Subcutaneous abdominal adipose tissue (tissue), 5 donors: ENCODE measurements around the gene TMEM109.

Experiments
- H3K27ac ChIP-seq: one replicate; pipeline ENCODE4 v1.7.0; 2013; ENCODE audit warnings: low read depth, mild to moderate bottlenecking, inconsistent platforms, low read length, moderate library complexity
- H3K27me3 ChIP-seq, 5 donors: one replicate each; pipeline ENCODE4 v1.7.0; 2013; ENCODE audit warnings: low read length in 5 of 5, inconsistent platforms in 1 of 5; ENCODE audit not compliant: control insufficient read depth in 5 of 5, insufficient read depth in 4 of 5
- H3K36me3 ChIP-seq, 5 donors: one replicate each; pipeline ENCODE4 v1.7.0; 2013; ENCODE audit warnings: low read length in 5 of 5; ENCODE audit not compliant: control insufficient read depth in 5 of 5, insufficient read depth in 5 of 5
- H3K4me1 ChIP-seq, 5 donors: one replicate each; pipeline ENCODE4 v1.7.0; 2013; ENCODE audit warnings: low read length in 5 of 5, mild to moderate bottlenecking in 3 of 5, moderate library complexity in 1 of 5; ENCODE audit not compliant: control insufficient read depth in 5 of 5, insufficient read depth in 5 of 5
- H3K4me3 ChIP-seq, 5 donors: one replicate each; pipeline ENCODE4 v1.7.0; 2013; ENCODE audit warnings: low read length in 5 of 5, low read depth in 1 of 5
- H3K9ac ChIP-seq, 5 donors: one replicate each; pipeline ENCODE4 v1.7.0; 2013; ENCODE audit warnings: low read length in 5 of 5, mild to moderate bottlenecking in 4 of 5, moderate library complexity in 3 of 5
- H3K9me3 ChIP-seq, 5 donors: one replicate each; pipeline ENCODE4 v1.7.0; 2013; ENCODE audit warnings: low read length in 5 of 5; ENCODE audit not compliant: control insufficient read depth in 5 of 5
- donor health status: healthy.
- donor health status: healthy.
- donor health status: healthy.
- donor health status: healthy.
- donor health status: healthy.

Gene TMEM109

DNA sequence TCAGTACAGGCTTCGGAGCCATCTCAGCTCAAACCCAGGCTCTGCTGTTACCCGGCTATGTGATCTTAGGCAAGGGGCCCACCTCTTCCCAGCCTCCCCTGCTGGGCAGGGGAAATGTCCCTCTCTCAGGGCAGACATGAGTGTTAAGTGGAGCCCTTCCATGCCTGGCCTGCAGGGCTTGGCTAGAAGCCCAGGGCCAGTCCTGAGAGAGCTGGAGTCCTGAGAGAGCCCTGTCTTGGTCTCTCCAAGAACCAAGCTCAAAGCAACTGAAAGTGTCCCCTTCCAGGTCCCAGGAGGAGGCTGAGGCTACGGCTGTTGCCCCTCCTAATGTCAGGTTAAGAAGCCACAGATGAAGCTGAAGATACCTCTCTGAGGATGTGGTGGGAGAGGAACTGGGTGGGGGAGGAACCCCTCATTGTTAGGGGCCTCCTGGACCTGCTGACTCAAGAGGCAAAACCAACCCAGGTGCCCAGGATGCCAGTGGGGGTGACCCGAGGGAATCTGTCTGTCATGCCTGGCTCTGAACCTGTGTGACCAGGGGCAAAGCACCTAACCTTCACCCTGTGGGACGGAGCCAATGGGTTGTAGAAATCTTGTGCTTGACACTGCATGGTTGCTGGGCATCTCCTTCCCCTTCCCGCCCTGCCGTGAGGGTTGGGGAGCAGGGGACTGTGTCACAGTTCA is 42.4 kb upstream of the TMEM109 start:
- H3K4me3 ChIP-seq, result peak overlapping the region in 3 of 5 donors; percentile 6 to 34 (median 9)
- no peaks in the 10 kb centered on the region for H3K27me3 ChIP-seq
- peak overlapping the region; percentile 46 for H3K27ac ChIP-seq
- no peaks in the 10 kb centered on the region for H3K9me3 ChIP-seq
- no peaks in the 10 kb centered on the region for H3K36me3 ChIP-seq
- H3K4me1 ChIP-seq, result peaks cover 5 to 42% (median 40%) of the 10 kb centered on the region in 5 donors
- H3K9ac ChIP-seq, result peak overlapping the region in 2 of 5 donors; percentile 4 to 8

DNA sequence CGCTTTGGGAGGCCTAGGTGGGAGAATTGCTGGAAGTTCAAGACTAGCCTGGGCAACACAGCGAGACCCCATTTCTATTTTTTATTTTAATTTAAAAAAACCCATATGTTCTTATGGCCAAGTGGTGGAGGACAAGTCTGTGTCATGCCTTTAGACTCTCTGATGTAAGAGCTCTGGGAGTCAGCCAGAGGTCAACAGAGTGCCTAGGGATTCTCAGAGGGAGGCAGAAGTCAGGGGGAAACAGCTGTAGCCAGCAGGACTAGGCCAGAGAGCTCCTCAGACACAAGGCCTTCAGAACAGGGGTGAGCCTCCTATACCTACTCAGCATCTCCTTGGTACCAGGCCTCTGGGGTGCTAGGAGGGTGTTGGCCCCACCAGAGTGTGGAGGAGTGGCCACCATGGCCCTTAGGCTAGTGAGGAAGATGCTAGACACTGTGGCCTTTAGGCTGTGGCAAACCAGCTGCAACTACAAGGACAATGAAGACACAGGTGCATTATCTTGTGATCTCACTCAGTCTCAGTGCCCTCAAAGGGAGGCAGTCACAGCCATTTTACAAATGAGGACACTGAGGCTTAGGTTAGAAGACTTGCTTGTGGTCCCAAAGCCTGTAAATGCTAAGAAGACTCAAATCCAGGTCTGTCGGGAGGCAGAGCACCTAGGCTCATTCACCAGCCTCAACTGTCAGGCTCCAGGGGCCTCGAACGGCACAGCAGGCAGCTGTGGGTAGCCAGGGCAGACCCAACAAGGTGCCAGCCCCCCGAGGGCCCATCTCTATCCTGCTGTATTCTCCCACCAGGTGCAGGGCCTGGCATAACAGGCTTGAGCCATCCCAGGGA is 41.6 kb upstream of the TMEM109 start:
- Histone ChIP-seq H3K9ac (peak overlapping the region in 2 of 5 donors; percentile 9 to 12), H3K4me1 (peaks cover 8 to 44% (median 42%) of the 10 kb centered on the region in 5 donors), H3K27ac (peak overlapping the region; percentile 46)

DNA sequence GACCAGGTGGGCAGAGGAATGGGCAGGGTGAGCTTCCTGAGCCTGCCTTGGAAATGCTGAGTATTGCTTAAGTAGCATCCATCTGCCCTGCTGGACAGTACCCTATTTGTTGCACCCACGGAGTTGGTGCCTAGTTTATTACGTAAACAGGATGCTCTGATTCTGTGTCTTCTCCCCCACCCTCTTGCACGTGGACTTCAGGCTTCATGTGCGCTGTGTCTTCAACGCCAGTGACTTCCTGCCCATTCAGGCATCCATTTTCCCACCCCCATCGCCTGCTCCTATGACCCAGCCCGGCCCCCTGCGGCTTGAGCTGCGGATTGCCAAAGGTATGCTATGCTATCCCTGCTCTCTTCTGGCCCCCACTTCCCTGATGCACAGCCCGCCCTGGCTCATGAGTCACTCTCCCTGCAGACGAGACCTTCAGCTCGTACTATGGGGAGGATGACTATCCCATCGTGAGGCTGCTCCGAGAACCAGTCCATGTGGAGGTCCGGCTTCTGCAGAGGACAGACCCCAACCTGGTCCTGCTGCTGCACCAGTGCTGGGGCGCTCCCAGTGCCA is 40.9 kb upstream of the TMEM109 start:
- no peaks in the 10 kb centered on the region for H3K9me3 ChIP-seq
- no peaks in the 10 kb centered on the region for H3K27me3 ChIP-seq
- peaks cover 8 to 45% (median 42%) of the 10 kb centered on the region in 5 donors for H3K4me1 ChIP-seq
- H3K9ac ChIP-seq, result peak overlapping the region in 1 of 5 donors; percentile 9
- H3K27ac ChIP-seq, result peak overlapping the region; percentile 18
- H3K4me3 ChIP-seq, result peak overlapping the region in 1 of 5 donors; percentile 2
- H3K36me3 ChIP-seq, result no peaks in the 10 kb centered on the region

More for the DNA sequence above, 41.6 kb upstream of the TMEM109 start:
- peak overlapping the region in 1 of 5 donors; percentile 34 for H3K4me3 ChIP-seq
- H3K27me3 ChIP-seq, result no peaks in the 10 kb centered on the region
- no peaks in the 10 kb centered on the region for H3K9me3 ChIP-seq
- no peaks in the 10 kb centered on the region for H3K36me3 ChIP-seq

DNA sequence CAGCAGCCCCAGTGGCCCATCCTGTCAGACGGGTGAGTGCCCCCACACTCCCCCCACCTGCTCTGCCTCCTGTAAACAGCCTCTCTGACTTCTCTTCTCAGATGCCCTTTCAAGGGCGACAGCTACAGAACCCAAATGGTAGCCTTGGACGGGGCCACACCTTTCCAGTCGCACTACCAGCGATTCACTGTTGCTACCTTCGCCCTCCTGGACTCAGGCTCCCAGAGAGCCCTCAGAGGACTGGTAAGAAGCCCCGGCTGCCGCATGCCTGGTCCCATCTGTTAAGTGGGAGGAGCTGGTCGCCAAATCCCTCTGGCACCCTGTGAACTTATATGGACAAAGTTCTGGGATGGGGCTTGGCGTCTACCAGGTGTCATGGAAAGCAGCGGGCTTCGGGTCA is 40.4 kb upstream of the TMEM109 start:
- no peak overlapping the region for H3K9ac ChIP-seq
- H3K36me3 ChIP-seq, result no peaks in the 10 kb centered on the region
- H3K4me1 ChIP-seq, result peaks cover 8 to 50% (median 46%) of the 10 kb centered on the region in 5 donors
- no peak overlapping the region for H3K27ac ChIP-seq
- H3K4me3 ChIP-seq, result peak overlapping the region in 2 of 5 donors; percentile 2 to 5
- H3K27me3 ChIP-seq, result no peaks in the 10 kb centered on the region
- no peaks in the 10 kb centered on the region for H3K9me3 ChIP-seq

DNA sequence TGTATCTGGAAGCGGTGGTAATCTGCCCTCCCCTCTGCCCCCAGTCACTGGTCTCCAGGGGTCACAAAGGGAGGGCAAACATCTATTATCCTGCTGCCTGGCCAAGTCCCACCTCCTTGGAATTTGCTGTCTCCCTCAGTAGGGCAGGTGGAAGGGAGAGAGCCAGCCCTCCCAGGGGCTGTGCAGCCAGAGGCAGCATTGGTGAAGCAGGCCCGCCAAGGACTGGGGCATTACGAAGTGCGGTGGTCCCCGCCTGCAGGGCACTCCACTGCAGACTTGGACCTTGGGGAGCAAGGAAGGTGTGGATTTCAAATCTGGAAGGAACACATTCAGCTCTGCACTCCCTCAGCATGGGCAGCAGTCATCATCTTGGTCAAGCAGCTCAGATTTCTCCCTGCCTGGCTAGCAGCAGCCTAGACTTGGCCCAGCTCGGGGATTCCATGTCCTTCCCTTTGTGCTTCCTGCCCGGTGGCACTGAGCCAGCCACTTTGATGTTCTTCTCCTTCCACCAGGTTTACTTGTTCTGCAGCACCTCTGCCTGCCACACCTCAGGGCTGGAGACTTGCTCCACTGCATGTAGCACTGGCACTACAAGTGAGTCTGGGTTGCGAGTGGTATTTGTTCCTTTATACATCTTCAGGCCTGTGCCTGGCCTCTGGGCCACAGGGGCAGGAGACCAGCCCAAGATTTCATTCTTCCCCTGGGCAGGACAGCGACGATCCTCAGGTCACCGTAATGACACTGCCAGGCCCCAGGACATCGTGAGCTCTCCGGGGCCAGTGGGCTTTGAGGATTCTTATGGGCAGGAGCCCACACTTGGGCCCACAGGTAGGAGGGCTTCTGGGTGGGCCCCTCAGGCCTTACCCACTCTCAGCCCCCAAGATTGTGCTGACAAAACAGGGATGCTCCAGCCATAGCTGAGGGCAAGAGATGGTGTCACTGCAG is 39.3 kb upstream of the TMEM109 start:
- Histone ChIP-seq H3K9ac (no peak overlapping the region), H3K36me3 (peaks cover 0 to under 1% (median 0%) of the 10 kb centered on the region in 5 donors), H3K27me3 (no peaks in the 10 kb centered on the region), H3K4me1 (peaks cover 8 to 59% (median 55%) of the 10 kb centered on the region in 5 donors), H3K27ac (no peak overlapping the region), H3K4me3 (no peak overlapping the region), H3K9me3 (no peaks in the 10 kb centered on the region)

DNA sequence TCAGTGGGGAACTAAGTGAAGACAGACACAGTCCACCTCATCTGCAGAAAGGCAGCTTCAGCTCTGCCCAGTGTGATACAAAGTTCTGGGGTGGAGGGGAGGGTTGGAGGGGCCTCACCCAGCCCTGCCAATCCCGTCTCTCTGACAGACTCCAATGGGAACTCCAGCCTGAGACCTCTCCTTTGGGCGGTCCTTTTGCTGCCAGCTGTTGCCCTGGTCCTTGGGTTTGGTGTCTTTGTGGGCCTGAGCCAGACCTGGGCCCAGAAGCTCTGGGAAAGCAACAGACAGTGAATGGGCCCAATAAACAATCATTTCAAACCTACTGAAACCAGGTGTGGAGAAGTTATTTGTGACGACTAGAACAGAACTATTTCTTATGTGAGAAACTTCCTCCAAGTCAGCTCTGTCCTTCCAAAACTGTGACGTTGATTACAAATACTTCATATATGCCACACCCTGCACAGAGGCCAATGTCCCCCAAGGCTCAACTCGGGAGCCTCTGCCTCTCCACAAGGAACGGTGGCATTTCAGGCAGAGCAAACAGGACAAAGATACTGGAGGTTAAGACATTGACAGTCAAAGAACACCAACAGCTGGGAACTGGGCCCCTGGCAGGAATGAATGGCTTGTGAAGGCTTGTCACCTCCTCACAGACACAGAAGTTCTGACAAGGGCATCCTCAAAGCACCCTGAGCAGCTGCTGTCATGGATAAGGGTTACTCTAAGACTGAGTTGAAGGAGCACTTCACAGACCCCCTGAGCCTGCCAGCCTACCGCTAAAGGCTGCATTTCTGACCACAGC is 38.4 kb upstream of the TMEM109 start:
- H3K36me3 ChIP-seq, result peaks cover 0 to 6% (median 4%) of the 10 kb centered on the region in 5 donors
- no peaks in the 10 kb centered on the region for H3K27me3 ChIP-seq
- H3K4me1 ChIP-seq, result peaks cover 8 to 59% (median 55%) of the 10 kb centered on the region in 5 donors
- no peak overlapping the region for H3K27ac ChIP-seq
- H3K9ac ChIP-seq, result no peak overlapping the region
- no peaks in the 10 kb centered on the region for H3K9me3 ChIP-seq
- H3K4me3 ChIP-seq, result no peak overlapping the region

DNA sequence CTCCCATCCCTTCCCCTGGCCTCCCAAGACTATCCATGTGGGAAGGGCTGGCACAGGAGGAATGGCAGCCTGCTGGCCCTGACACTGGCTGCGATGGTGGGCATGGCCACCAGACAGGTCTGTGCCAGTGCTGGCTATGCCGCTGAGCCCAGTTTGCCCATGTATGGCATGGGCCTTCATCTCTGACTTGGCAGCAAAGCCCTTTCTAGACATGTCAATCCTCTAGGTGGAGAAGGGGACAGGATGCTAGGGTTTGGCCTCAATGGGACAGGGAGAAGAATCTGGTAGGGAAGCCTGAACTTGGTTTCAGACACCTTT is 37.8 kb upstream of the TMEM109 start:
- H3K27ac ChIP-seq, result no peak overlapping the region
- no peaks in the 10 kb centered on the region for H3K9me3 ChIP-seq
- H3K27me3 ChIP-seq, result no peaks in the 10 kb centered on the region
- peaks cover 8 to 54% (median 50%) of the 10 kb centered on the region in 5 donors for H3K4me1 ChIP-seq
- H3K4me3 ChIP-seq, result no peak overlapping the region
- no peak overlapping the region for H3K9ac ChIP-seq
- H3K36me3 ChIP-seq, result peaks cover 0 to 10% (median 4%) of the 10 kb centered on the region in 5 donors

DNA sequence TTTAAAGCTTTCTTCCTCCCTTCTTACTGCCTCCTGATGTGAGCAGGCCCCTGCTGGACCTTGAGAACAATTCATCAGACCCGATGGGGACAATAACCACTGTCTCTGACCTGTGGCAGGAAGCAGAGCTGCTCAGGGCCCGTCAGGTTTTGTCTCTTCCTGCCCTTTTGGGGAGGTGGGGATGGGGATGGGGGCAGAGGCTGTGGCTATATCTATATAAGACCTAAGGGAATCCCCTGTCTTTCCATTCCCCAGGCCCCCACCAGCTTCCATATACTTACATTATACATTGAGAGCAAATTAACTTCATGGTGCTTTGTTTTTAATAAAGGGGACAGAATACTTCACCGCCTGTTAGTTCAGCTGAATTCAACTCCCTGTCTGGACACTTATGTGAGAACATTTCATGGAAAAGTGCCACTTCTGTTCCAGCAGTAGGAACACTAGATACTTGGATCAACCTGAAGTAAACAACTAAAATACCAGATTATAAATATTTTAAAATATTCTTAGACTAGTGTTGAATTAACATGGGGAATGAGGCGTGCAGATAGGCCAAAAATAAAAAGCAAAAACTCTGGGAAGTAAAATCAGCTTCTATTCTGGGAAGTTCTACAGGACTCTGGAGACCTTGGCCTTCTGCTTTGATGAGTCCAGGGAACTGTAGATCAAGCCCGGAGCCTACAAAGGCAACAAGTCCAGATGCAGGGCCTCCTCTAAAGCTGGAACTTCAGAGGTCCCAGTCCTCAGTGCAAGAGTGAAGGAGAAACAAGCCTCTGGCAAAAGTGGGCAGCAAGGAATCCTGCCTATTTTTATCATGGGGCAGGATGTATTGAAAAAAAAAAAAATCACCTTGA is 35.5 kb upstream of the TMEM109 start:
- no peak overlapping the region for H3K27ac ChIP-seq
- peak overlapping the region in 2 of 5 donors; percentile 16 to 48 for H3K9ac ChIP-seq

More for the DNA sequence above, 35.5 kb upstream of the TMEM109 start:
- no peaks in the 10 kb centered on the region for H3K27me3 ChIP-seq
- peaks cover 2 to 31% (median 26%) of the 10 kb centered on the region in 5 donors for H3K4me1 ChIP-seq
- no peak overlapping the region for H3K4me3 ChIP-seq
- no peaks in the 10 kb centered on the region for H3K9me3 ChIP-seq
- peaks cover 0 to 10% (median 4%) of the 10 kb centered on the region in 5 donors for H3K36me3 ChIP-seq
